GM21447 (cell line): ENCODE data around the gene CBX4.

Source experiments
- ATAC-seq: cut with Tn5 transposase; IDR thresholded peaks from one replicate; pipeline ENCODE4 v1.9.1; 2021; ENCODE audit not compliant: unreplicated experiment

CBX4 gene

DNA sequence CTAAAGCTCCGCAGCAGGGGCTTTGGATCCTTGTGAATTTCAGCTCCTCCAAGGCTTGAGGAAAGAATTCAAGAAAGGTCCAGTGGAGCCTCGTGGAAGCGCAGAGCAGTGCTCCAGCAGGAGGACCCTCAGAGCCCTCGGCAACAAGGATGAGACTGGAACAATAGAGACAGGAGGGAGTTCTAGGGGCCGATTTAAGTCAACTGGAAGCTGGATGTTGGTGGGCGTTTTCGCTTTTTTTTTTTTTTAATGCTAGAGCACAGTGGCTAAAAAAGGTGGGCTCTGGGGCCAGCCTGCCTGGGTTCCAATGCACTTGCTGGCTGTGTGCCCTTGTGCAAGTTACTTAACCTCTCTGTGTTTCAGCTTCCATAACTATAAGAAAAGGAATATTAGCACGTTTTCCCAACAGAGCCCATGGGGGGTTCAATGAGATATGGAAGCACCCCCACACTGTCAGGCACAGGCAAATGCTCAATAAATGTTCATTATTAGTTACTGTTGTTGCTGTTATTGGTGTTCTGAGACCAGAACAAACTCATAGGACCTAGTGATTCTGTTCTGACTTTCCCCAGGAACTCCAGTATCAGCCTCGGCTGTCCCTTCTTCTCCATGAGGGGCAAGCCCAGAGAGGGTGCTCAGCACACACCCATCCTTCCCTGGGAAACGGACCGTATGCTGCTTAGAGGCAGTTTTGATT is 37.1 kb downstream of the CBX4 start:
- ATAC-seq, result no peak

DNA sequence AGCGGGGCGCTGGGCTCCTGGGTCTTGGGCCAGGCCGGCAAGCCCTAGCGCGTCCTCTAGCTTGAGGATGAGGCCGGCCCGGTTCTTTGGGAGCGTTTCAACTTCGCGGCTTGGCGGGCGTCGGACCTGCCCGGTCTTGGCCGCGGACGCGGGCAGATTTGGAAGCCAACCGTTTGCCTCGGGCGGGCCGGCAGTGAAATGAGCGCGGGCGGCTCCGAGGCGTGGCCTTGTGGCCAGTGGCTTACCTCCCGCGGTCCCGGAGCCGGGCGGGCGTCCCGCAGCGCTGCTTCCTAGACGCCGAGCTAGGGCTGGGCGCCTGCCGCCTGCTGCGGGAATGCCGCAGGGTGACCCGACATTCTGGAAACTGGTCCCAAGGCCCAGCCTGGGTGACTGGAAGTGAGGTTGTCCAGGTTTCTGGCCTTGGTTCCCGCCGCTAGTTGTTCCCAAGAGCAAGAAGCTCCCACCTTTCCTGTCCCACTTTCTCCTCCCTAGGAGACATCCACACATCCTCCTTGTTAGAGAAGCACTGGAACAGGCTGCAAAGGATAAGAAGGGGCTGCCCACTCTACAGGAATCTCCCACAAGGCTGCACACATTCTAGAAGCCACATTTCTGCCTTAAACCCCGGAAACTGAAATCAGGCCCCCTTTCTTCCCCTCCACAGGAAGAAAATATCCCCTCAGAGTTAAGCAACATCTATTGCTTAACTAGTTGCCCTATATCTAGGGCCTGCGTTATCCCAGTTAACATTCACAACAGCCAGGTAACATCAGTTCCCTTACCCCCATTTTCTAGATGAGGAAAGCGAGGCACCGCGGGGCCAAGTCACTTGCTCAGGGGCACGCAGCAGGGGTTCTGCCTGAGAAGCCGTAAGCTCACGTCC is 37.8 kb downstream of the CBX4 start:
- ATAC-seq, result no peak

DNA sequence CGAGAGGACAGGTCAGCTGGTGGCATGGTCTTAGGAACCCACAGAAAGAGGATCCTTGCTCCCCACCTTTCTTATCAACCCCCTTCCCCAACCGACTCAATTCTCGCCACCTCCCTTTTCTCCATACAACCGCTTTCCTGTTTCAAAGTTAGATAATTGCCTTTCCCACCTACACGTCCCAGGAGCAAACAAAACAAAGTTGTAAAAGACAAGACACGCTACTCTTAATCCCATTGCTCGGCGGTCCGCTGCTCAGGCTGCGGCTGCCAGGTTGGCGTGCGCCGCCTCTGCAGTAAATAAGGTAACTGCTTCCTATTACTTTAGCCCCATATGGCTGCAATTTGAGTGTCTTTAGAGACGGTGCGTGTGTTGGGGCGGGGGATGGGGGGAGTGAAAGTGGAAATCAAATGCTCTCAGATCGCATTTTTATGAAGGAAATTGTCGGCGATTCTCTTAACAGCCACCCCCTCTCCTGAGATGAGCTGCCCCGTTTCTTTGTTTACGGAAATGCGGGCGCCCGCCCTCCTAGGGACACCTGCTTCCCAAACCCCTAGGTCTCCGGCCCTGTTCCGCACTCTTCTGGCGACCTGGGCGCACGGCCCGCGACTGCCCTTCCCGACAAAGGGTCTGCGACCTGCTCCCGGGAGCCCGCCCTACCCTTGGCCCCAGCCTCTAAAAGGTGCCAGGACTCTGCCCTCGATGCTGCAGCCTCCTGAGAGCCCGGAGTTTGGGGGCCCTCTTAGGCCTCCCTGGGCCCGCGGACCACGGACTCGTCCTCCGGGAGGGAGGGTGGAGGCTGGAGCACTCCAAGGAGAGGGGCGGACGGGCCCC is 38.7 kb downstream of the CBX4 start:
- no peak for ATAC-seq

DNA sequence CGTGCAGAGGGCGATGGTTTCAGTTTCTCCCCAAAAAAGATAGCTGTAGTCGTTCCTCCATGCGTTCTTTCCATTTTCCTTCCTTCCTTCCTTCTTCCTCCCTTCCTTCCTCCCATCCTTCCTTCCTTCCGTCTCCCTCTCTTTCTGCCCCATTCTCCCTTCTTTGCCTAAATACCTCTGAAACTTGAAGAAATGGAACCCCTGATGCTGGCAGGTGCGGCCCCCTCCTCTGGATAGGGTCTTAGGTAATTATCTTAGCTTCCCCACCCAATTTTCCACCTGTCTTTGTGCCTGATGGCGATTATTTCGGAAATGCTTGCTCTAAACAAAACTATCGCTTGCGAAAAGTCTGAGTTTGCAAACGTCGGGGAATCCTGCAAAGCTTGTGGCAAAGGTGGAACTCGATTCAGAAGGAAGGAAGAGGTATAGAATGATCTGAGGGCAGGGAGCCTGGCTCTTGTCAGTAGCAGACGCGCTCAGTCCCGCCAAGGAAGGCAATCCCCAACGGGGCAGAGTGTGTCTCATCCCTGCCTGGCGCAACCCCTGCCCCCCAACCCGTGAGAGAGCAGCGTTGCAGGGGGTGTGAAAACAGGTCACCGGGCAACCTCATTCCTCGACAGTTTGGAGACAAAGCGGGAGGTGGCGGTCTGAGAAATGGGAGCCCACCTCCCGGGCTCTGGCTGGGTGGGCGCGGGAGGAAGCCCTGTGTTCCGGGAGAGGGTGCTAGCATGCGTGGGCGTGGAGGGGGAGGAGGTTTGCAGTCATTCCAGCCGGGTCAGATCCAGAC is 39.5 kb downstream of the CBX4 start:
- ATAC-seq, result no peak

DNA sequence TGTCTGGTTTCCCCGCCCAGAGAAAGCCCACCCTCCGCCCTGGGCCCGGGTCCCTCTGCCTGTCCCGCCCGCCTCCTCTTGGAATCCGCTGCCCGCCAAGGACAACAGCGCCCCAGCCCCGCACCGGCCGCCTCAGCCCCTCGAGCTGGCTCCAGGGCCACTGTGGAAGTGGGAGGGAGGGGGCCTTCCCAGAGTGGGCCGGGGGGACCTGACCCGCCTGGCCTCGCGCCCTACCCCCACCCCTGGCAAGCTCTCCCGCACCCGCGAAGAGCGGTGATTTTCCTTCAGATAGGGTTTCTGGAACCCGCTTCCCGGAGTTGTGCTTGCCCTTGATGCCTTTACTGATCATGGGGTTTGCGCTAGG is 40.1 kb downstream of the CBX4 start:
- no peak for ATAC-seq

DNA sequence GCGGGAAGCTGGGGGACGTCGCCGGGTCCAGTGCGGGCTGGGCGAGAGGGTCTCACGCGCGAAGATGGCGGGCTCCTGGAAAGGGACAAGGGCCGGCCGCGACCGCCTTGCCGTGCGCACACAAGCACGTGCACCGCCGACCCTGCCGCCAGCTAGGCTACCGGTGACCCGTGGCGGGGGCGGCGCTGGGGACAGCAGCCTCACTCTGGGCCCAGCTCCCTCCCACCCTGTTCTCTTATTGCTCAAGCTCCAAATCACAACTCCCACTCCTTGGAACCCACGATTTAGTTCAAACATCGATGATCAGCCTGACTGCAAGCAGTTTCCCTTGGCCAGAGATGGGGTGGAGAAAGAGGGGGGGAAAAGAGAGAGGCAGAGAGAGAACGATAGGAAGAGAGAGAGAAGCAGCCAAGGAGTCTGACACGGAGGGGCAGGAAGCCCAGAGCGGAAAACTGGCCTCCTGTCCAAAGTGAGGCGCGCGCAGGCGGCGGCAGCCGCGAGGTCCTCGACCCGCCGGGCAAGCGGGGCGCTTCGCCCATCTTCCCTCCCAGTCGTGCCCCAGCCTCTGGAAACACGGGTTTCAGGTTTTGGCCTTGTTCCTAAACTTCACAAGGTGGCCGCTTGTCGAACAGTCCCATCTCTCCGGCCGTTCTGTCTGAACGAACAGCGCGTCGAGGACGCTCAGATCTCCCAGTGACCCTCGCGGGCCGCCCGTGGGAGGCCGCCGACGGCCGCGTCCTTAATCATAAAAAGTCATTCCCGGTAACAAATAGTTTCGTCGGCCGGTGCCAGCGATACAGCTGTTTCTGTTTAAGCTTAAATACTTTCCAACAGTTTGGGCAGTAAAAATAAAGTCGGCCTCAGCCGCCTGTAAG is 40.7 kb downstream of the CBX4 start:
- ATAC-seq, result no peak

DNA sequence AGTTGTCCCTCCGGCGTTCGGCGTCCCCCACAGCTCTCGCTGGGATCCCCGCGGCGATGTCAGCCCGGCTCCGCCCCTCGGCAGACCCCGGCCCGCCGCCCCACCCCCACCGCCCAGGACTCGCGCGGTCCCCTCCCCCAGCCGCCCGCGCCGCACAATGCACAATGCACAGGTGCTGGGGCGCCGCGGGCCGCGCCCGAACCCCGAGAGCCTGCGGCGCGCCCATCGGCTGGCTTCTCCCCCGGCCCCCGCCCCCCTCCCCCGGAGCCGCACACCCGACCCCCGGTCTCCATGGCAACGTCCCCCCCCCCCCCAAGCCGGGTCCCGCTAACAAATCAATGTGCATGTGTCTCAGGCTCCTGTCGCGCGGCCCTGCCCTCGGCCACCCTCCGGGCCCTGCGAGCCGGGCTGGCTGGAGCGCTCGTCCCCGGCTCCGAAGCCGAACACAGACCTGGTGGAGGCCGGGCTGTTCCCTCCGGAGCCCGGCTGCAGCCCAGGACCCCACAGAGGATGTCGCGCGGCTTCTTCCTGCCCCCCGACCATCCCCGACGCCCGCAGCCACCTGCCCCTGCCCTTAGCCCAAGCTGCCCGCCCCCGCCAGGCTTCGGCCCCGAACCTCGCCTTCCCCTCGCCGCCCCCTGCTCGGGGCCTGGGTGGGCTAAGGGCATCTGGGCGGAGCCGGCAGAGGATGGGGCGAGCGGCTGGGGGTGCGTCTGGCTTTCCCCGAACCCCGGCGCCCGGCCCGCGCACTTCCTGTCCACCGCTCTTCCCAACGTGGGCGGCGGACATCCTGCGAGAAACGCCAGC is 41.5 kb downstream of the CBX4 start:
- peak; percentile 12 for ATAC-seq

DNA sequence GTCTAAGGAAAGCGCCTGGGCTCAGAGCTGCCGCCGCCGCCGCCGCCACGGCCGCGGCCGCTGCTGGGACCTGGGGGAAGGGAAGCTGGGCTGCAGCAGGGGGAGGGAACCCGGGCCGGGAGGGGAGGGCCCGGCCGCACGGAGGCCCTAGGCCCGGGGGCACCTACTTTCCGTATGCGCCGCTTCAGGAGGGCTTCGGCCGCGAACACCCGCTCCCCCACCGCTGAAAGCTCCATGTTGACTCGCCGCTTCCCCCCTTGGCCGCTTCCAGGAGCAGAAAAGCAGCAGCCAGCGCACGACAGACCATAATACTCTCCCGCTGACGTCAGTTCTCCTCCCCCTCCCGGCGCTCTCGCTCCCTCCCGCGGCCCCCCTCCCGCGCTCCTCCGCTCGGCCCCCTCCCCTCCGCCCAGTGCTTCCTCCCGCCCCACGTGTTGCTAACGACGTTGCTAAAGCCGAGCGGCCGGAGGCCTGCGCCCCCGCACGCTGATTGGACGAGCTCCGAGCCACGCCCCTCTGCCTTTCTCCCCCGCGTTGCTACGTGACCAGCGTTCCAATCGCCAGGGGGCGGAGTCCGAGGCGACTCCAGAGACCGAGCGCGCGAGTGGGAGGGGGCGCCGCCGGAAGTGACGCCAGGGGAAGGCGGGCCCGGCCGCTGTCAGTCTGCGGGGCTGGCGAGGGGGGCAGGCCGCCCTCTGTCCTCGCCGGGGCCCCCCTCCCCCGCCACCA is 42.3 kb downstream of the CBX4 start, which contains the start of gene CBX8:
CBX8 (minus strand) TSS at position 315 of the 729 bp plus-strand sequence; CDS start at position 236, 79 bp downstream.
- ATAC-seq, result peak; percentile 84

DNA sequence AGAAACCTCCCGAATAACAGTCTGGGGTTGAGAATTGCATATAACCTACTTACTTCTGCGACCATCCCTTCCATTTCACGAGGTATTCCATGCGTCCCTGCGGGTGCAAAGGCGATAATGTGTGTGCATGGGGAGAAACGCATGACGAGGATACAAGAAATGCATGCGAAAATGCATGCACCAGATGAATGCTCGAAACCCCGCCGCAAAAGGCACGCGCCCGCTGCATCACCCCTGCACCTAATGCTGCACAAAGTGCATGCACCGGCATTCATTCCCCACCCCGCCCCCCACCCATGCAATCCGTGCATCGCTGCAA is 42.8 kb downstream of the CBX4 start:
- no peak for ATAC-seq

DNA sequence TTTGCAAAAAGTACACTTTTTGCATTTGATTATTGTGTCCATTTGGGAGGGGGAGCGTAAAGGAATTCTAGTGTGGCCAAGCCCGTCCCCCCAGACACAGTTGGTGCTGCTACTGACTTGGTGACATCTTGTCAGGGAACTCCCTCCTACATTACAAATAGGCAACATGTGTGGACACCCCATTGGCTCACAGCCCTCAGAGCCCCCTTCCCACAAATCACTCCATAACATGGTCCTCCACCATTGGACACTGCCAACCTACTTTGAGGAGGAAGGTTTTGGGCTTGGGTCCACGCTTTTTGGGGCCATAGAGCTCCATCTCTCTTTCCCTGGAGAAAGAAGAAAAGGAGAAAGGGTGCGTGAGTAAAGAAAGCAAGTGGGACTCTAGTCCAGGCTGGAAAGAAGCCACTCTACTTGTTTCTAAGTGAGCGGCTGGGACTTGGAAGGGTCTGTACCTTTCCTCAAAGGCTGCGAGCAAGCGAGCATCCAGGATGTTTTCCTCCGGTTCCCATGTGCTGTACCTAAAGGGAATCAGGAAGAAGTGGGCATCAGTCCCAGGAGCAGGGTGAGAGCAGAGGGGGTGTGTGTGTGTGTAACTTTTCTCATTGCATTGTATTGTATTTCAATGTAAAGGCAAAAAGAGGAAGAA is 43.3 kb downstream of the CBX4 start:
- ATAC-seq, result no peak

DNA sequence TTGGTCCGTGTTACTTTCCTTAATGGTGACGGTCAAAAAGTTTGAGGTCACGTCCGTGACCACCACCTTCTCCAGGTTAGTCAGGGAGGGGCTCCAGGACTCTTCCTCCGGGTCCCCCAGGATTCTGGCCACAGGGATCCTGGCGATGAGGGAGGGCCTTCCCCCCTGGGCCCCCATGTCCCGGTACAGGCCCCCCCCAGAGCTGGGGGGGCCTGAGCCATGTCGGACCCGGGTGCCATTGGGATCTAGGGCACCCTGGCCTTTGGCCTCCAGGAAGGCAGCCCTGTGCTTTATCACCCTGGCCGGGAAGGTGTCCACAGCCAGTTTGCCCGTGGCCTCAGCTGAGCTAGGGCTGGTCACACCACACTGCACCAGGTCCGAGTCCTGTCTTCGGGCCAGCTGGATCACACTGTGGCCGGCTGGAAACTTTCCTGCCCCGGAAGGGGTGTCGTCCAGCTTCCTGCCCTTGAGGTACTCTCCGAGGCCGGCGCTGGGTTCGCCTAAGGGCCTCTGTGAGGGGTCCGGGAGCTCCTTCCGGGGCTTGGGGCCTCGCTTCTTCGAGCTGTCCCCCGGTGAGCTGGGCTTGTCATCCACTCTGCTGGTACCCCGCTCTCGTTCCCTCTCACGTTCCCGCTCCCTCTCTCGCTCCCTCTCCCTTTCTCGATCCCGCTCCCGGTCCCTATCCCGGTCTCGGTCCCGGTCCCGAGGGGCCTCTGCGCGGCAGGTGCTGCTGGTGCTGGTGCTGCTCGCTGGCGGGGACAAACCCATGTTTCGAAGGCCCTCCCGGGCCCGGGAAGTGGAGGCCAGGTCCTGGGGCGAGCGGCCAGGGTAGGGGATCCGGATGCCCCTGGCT is 44.4 kb downstream of the CBX4 start:
- ATAC-seq, result no peak

DNA sequence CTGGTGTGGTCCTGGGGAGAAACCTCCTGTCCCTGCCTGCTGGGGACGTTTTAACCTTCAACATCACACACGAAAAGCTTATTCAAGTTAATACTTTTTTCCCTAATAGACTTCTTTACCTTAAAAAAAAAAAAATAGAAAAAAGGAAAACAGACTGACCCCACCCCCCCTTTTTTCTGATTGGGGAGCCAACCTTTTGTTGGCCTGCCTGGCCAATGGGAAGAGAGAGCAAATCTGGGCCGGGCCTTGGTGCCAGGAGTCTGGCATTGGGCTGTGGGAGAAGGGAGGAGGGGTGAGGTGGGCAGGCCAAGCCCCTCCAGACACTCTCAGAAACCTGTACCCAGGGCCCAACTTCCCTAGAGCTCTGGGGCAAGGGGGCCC is 45.3 kb downstream of the CBX4 start:
- ATAC-seq, result no peak

DNA sequence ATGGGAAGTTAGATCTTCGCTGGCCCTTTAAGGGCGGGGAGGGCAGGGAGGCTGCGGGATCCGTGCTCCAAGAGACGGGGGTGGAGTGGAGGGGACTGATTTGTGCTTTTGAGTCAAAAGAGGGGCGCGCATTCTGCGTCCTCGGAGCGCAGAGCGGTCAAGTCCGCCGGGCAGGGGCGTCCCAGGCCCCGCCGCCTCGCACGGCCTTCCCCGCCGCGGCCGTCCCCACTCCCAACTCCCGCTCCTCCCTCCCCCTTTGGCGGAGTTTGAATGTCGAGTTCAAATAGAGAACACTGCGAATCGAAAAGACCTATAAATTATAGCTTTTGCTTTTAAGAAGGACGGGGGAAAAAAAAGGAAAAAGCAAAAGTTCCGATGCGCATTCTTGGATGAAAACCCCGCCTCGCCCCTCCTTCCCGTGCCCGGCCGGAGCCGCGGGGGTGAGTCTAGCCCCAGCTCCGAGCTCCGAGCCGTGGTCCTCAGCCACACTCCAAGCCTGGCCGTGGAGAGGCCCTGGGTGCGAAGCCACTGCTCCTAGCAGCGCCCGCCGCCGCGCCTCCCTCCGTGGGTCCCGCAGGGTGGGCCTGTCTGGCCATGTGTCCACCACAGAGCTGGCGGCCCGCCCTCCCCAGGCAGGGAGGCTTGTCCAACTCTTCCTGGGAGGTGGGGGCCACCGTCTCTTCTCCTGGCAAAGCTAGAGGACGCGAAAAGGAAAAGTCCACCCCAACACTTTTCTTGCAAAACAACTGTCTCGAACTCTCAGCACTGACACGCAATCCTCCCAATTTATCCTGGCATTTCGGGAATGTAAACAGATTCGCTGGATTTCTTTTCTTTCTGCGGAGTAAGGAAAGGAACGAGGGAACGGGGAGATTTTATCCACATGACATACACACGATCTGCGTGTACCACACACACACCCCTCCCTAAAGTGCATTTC is 46.0 kb downstream of the CBX4 start:
- ATAC-seq, result no peak

DNA sequence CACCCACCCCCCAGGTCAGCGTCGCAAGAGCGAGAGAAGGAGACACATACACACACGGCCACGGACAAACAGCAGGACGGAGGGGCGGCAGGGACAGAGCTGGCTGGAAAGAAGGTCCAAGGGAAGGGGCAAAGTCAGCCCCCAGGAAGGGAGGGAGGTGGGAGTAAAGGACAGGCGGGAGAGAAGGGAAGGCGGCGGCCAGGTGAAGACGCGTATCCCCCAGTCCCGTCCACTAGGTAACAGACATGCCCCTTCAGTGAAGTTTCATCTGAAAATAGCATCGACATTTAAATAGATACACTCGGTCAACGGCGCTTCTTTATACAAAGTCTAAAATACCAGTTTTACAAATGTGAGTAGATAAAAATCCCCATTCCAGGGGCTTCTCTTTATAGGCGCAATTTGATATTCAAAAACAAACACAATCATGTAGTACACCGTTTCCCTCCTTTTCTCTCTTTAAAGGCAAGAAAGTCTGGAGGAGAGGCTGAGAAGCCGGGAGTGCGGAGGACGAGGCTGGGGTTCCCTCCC is 46.8 kb downstream of the CBX4 start:
- no peak for ATAC-seq

DNA sequence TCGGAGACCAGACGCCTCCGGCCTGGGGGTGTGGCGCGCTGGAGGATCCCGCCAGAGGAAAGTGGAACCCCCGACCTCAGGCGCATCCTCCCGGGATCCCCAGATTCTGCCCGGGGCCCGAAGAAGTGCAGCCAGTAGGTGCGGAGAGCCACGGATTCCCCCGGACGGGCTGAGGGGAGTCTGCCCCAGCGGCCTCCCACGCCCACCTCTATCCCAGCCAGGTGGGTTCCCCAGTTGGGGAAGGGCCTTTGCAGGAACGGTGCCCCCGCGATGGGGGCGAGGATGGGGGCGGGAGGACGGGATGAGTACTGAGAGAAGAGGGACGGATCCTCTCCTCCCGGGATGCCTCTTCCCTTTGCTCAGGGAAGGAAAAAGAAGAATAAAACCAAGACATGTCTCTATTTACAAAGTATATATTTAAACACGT is 47.5 kb downstream of the CBX4 start:
- no peak for ATAC-seq
